GM19099 (cell line): ENCODE measurements around the gene ILF2.

ENCODE experiments used
- POLR2A ChIP-seq: IDR thresholded peaks from 3 replicates; pipeline ENCODE4 v1.6.1; 2011; ENCODE audit warnings: low read depth; ENCODE audit not compliant: insufficient read length; ENCODE audit errors: extremely low read depth

ILF2 gene

DNA sequence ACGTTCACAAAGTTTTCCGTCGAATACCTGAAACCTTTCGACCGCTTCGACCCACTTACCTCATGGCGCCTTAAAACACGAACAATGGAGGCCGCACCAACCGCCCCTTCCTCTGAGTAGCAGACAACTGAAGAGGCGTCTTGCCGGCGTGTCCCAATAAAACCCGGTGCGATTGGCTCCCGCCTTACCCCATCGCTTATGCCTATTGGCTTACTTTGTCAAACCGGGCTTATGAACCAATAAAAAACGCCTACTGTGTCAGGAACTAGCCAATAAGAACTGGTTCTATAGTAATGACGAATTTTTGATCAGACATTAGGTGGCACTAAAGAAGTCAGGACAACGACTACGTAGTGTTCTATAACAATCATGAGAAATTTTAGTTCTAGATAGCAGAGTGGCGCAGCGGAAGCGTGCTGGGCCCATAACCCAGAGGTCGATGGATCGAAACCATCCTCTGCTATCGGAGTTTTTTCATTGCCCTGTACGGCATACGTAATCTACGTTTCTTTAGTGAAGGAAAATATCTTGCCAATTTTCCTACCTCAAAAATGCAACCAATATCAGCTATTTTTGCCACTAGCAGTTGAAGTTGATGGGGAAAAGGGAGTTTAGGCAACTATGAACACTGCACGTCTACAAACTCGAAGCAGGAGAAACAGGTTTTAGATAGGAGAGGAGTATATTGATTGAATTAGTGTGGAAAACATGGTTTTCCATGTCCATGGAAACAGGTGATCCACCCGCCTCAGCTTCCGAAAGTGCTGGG is at the start of gene ILF2:
ILF2 (minus strand) TSS at position 135 of the 769 bp plus-strand sequence; CDS start at position 64, 71 bp downstream.
- TF ChIP-seq POLR2A = peak; percentile 90

DNA sequence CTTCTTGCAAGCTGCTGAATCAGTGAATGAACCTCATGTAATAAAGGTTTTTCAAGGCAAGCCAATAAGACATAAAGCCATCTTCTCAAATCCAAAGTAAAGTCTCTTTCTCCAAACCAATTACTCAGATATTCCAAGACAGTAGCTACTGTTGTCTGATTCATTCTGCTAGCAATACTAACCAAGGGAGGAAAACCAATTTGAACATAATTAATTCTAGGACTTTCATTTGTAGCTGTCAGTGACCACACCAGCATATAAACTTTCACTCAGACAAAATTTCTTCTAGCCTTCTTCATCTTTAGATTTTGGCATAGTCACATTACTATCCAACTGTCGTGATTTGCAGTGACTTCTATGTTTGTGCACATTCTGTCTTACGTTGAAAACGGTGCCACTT is 46.5 kb upstream of the ILF2 start:
- TF ChIP-seq POLR2A = no peak

DNA sequence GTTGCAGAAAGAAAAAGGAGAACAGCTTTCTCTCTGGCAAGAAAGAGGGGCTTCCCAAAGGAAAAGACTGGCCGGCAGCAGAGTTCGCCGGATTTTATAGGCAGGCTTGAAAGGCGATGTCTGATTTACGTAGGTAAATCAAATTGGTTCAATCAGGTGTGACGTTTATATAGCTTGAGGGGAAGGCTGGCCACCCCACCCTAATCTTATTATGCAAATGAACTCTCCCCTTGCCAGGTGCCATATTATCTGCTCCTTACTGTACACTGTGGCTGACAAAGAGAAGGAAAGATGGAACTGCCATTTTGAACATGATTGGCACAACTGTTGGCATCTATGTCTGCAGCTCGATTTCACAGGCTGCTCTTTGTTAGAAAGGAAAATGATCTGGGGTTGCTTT is 40.2 kb upstream of the ILF2 start:
- TF ChIP-seq POLR2A = no peak

DNA sequence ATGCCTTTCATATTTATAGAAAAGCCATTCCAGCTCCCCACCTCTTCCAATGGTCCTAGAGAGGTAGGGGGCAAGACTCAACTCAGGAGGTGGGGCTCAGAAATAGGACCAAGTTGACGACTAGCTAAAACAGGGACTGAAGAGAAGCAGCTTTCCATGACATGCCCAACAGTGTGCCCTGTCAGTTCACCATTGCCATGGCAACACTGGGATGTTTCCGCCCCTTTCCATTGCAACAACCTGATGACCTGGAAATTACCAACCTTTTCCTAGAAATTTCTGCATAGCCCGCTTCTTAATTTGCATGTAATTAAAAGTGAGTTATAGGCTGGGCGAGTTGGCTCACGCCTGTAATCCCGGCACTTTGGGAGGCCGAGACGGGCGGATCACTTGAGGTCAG is 34.7 kb upstream of the ILF2 start:
- no peak for TF ChIP-seq POLR2A

DNA sequence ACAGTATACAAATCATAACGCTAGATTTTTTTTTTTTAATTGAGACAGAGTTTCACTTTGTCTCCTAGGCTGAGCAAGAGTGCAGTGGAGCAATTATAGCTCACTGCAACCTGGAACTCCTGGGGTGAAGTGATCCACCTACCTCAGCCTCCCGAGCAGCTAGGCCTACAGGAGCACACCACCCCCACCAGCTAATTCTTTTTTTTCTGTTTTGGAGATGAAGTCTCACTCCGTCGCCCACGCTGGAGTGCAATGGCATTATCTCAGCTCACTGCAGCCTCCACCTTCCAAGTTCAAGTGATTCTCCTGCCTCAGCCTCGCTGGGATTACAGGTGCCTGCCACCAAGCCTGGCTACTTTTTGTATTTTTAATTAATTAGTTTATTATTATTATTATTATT is 29.0 kb upstream of the ILF2 start:
- no peak for TF ChIP-seq POLR2A

DNA sequence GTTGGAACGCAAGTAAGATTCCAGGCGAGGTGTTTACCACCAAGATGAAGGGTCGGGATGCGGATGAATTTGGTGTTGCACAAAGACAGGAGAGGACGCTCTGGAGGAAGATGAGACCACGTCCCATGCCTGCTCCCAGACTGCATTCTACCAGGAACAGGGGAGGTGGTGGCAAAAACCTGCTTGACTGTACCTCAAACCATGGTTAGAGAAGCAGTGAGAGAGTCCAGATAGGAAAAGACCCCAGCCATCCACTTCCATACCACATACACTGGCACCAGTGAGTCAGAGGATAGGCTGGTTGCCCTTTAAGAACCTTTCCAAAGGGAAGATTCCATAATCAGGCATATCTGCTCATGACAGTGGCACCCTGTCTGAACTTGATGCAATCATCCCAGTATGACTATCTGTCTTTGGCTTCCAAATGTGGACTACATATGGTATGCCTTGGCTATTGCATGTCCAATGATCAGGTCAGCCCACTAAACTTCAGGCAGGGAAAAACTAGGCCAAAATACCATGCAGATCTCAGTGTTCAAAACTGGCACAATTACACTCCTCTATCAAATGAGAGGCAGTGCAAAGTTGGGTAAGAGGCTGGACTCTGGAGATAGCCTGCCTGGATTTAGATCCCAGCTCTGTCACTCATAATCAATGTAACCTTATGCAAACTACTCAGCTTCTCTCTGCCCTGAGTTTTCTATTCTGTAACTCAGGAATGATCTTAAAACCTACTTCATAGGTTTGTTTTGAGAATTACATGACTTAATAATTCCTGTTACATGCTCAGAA is 28.3 kb upstream of the ILF2 start:
- no peak for TF ChIP-seq POLR2A

DNA sequence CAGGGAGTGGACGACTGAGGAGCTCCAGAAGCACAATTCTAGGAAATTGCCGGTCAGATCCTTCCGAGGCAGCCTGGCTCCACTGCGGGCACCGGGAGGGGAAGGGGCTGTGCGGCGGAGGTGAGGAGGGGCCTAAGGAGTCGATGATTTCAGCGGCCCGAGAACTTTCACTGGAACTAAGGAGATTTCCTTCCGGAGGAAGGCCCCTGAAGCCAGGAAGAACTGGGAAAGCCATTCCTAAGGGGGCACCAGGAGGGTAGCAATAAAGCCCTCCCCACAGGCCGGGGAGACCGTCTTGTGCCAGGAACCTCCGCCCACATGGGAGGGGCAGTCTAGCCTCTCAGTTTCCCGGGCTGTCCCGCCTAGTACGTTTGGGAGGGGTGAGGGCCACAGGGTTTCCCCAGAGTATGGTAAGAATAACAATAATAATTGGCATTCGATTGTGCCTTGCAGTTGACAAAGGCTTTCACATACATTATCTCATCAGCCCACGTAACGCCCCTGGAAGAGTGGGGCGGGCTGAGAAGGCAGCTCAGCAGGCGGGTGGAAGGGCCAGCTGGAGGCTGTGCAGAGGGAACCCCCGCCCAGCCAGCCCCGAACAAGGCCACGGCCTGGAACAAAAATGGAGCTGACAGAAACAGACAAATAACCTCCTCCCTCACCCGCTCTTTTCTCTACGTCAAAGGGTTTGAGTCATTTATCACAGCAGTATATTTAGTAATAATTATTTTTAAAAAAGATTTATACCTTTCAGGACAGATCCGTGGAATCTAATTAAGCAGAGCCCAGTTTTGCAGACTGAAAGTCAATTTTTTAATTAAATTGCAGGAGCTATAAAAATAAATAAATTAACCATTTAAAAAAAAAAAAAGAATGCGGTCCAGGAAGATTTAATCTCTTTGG is 27.5 kb upstream of the ILF2 start:
- peak; percentile 19 for TF ChIP-seq POLR2A

DNA sequence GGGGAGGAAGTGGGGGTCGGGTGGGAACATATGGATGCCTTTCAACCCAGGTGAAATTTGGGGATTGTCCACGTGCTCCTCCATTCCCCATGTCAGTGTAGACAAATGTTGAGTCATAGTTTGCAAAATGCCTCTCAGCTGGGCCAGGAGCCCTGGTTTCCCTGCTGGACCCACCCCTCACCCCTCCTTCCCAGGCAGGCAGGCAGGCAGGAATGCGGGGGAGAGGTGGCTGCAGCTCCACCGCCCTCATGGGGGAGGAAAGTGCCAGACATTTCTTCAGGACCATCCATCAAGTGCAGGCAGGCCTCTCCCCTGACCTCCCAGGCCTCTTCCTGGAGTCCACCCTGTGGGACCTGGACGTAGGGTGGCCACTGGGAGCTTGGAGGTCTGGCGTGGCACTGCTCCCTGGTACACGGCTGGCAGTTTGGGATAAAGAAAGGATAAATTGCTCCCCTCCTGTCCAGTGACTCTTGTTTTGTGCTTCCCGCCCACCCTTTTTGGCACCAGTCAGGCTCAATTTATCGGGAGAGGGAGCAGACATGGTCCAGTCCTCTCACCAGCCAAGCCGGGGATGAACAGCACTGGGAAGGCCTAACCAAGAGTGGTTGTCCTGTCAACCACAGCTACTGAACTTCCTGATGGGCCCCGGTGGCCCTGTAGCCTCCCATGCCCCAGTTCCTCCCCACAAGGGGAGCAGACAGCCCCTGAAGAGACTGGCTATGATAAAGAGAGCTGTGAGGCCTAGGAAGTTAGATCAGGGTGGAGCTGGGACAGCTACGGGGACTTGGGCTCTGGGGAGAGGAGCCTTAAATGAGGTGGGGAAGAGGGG is 26.6 kb upstream of the ILF2 start:
- no peak for TF ChIP-seq POLR2A

DNA sequence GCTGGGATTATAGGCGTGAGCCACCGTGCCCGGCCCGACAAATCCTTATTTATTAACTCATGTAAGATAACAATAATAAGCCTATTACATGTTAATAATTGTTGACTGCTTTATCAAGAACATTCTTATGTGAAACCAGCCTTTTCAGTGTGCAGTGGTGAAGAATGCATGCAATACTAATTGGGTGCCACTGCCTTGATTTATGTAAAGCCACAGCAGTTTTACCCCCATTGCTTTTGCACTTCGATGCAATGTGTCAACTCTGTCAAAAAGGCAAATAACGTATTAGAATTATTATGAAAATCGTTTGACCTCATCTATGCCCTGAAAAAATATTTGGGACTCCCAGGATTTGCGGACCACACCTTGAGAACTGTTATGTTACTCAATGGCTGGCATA is 25.9 kb upstream of the ILF2 start:
- no peak for TF ChIP-seq POLR2A

DNA sequence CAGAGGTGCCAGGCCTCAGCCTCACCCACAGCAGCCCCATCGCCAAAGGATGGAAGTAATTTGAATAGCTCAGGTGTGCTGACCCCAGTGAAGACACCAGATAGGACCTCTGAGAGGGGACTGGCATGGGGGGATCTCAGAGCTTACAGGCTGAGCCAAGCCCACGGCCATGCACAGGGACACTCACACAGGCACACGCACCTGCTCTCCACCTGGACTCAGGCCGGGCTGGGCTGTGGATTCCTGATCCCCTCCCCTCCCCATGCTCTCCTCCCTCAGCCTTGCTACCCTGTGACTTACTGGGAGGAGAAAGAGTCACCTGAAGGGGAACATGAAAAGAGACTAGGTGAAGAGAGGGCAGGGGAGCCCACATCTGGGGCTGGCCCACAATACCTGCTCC is 22.7 kb upstream of the ILF2 start:
- TF ChIP-seq POLR2A = no peak

DNA sequence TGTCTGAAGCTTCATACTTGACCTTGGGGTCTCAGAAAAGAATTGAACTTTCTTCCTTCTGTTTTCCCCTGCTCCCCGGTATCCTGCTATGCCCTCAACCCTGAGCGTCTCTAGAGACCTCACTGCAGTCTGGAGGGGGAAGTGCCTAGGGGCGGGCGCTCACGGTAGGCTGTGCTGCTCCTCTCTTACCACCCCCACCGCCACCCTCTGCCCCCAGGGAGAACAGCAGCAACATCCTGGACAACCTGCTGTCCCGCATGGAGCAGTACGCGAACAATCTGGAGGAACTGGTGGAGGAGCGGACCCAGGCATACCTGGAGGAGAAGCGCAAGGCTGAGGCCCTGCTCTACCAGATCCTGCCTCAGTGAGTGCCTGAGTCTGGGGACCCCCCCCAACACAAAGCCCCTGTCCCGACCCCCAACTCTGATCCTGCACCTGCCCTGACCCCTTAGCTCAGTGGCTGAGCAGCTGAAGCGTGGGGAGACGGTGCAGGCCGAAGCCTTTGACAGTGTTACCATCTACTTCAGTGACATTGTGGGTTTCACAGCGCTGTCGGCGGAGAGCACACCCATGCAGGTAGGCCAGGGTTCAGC is 18.0 kb upstream of the ILF2 start:
- no peak for TF ChIP-seq POLR2A

DNA sequence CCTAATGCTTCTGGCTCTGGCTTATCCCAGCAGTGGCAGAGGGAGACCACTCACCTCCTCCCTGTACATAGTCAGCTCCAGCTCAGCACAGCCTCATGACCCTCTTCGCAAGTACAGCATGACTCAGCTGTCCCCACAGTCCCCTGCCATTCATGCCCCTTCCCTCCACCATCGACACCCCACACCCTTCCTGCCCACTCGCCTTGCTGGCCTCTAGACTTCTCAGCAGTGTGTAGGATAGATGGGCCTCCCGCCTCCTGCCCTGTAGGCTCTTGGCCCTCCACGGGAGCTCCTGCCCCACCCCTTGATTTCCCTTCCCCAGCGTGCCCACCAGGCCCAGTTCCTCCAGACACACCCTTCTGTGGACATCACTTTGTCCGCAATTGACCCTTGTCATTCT is 17.5 kb upstream of the ILF2 start:
- no peak for TF ChIP-seq POLR2A

DNA sequence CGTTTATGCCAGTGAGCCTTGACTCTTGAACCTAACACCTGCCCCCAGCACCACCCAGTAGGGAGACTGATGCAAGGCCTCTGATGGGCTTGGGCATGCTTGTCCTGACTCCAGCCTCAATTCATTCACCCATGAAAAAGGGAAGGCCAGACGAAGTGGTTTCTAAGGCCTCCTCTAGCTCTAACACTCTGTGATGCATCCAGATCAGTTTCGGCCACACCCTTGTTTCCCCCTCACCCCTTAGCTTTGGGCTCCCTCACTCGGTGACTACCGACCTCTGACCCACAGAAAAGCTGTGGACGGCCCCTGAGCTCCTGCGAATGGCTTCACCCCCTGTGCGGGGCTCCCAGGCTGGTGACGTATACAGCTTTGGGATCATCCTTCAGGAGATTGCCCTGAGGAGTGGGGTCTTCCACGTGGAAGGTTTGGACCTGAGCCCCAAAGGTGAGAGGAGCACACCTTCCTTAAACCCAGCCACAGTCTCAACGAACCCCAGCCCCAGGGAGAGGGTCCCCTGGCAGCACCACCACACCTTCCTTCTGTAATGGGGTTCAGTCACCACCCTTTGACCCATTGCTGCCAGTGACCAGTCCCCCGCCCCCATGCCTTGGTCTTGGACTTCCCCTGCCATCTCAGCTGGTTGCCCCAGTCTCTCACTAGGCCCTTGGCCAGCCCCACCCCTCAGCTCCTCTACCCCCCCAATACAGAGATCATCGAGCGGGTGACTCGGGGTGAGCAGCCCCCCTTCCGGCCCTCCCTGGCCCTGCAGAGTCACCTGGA is 16.7 kb upstream of the ILF2 start:
- no peak for TF ChIP-seq POLR2A
